ENCODE results near the gene ADARB1. TPM values are rescaled to one million over a fixed set of nuclear protein-coding genes. Genes with fewer than 3 reads are reported as not detected.

Gene ADARB1
- total and polyA plus RNA-seq, 2 experiments from 2014 or later = 4.8 to 14.8 TPM

- TF ChIP-seq EZH2phosphoT487 (IDR thresholded peaks at IDR 0.05; ENCODE audit: unreplicated experiment) (no peak), EZH2 (IDR thresholded peaks at IDR 0.05; ENCODE audit: low read depth, unreplicated experiment) (no peak)
Measured at GRCh38 chr21:45169682-45170081, 95.3 kb downstream of the ADARB1 start (continued).

- Histone ChIP-seq H3K4me3 (no peak overlapping the region), H3K4me1 (ENCODE audit: insufficient read depth) (no peaks in the 10 kb centered on the region), H3K9me2 (ENCODE audit: insufficient read depth) (no peaks in the 10 kb centered on the region), H3K27ac (ENCODE audit: low read depth) (no peak overlapping the region), H2AFZ (no peak overlapping the region), H3K4me2 (no peak overlapping the region), H3F3A (replicated peaks; ENCODE audit: low read depth) (no peaks in the 10 kb centered on the region), H3K79me2 (replicated peaks; ENCODE audit: insufficient read depth) (no peaks in the 10 kb centered on the region), H4K20me1 (replicated peaks; ENCODE audit: insufficient read depth) (no peaks in the 10 kb centered on the region), H3K36me3 (ENCODE audit: insufficient read depth) (no peaks in the 10 kb centered on the region), H3K27me3 (ENCODE audit: insufficient read depth) (no peaks in the 10 kb centered on the region)
- no peak overlapping the region for H3K4me3 Mint-ChIP-seq
- no peak for TF ChIP-seq CTCF (conservative IDR thresholded peaks at IDR 0.05; ENCODE audit: low read depth in 2 of 2)
- TF ChIP-seq CREB1 (CRISPR knock-in tag; IDR thresholded peaks at IDR 0.05; ENCODE audit: low read depth) = no peak
- no peak for TF ChIP-seq EZH2 (IDR thresholded peaks at IDR 0.05; ENCODE audit: low read depth, unreplicated experiment)
- no peak for TF ChIP-seq REST (IDR thresholded peaks at IDR 0.05; ENCODE audit: unreplicated experiment)
- TF ChIP-seq POLR2AphosphoS5 (IDR thresholded peaks at IDR 0.05; ENCODE audit: low read depth) = no peak
- TF ChIP-seq STAT1 (IDR thresholded peaks at IDR 0.05; ENCODE audit: unreplicated experiment) = no peak
- no peak for TF ChIP-seq JUNB (IDR thresholded peaks at IDR 0.05; ENCODE audit: unreplicated experiment)
- TF ChIP-seq ZNF462 (CRISPR knock-in tag; IDR thresholded peaks at IDR 0.05) = no peak
- no peak for TF ChIP-seq ETS1 (IDR thresholded peaks at IDR 0.05)
- TF ChIP-seq ZNF331 (CRISPR knock-in tag; IDR thresholded peaks at IDR 0.05; ENCODE audit: low read depth) = no peak
- no peak for TF ChIP-seq NANOG (IDR thresholded peaks at IDR 0.05; ENCODE audit: borderline replicate concordance)
- no peak for TF ChIP-seq ZNF114 (CRISPR knock-in tag; IDR thresholded peaks at IDR 0.05)
- no peak for TF ChIP-seq EZH2phosphoT487 (IDR thresholded peaks at IDR 0.05; ENCODE audit: unreplicated experiment)
- no peaks in the 10 kb centered on the region for H3K36me3 Mint-ChIP-seq (ENCODE audit: low read depth)
- ATAC-seq (no peak), DNase-seq (ENCODE audit: low spot score) (no peak)
- H3K27ac Mint-ChIP-seq = no peak overlapping the region
- H3K9me3 Mint-ChIP-seq = no peaks in the 10 kb centered on the region
- H3K4me1 Mint-ChIP-seq = peaks cover 7% of the 10 kb centered on the region; the same call in 2 of the 3 replicates
- peaks cover 6% of the 10 kb centered on the region for H3K27me3 Mint-ChIP-seq (ENCODE audit: insufficient read depth, low read depth, poor library complexity)
Measured at GRCh38 chr21:45170987-45171386, 96.6 kb downstream of the ADARB1 start.
